HG03378 (cell line): ENCODE results near the gene P2RX5.
"Not testable (repeated sequence)": the region's sequence is repeated elsewhere in the genome, so short reads cannot be mapped to it uniquely, and the experiment has no call there.

Source experiments
- ATAC-seq: cut with Tn5 transposase; IDR thresholded peaks from one replicate; pipeline ENCODE4 v1.9.1; 2021; ENCODE audit warnings: mild to moderate bottlenecking, moderate library complexity; ENCODE audit not compliant: unreplicated experiment

The P2RX5 gene, protein sequence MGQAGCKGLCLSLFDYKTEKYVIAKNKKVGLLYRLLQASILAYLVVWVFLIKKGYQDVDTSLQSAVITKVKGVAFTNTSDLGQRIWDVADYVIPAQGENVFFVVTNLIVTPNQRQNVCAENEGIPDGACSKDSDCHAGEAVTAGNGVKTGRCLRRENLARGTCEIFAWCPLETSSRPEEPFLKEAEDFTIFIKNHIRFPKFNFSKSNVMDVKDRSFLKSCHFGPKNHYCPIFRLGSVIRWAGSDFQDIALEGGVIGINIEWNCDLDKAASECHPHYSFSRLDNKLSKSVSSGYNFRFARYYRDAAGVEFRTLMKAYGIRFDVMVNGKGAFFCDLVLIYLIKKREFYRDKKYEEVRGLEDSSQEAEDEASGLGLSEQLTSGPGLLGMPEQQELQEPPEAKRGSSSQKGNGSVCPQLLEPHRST

DNA sequence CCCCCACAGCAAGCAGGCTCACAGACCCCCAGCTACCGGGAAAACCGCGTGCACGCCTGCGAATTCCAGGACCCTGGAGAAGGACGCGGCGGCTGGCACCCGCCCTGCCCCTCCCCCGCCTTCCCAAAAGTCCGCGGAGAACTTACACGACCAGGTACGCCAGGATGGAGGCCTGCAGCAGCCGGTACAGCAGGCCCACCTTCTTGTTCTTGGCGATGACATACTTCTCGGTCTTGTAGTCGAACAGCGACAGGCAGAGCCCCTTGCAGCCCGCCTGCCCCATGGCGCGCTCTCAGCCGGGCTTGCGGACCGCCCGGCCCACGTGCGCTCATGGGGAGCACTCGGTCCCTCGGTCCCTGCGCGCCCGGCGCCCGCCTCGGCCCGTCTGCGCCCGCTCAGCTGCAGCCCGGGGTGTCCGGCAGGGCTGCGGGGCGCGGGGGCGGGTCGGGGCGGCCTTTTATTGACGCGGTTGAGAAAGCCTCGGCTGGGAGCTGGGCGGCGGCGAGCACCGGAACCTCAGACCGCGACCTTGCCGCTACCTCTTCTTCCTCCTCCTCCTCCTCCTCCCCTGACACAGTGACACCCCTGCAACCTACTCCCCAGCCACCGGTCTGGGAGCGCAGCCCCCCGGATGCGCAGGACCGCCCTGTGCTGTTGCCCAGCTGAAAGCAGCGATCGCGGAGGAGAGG is at the start of gene P2RX5:
P2RX5 (minus strand) TSS at position 433 of the 689 bp plus-strand sequence; CDS start at position 283, 150 bp downstream.
- no peak for ATAC-seq

DNA sequence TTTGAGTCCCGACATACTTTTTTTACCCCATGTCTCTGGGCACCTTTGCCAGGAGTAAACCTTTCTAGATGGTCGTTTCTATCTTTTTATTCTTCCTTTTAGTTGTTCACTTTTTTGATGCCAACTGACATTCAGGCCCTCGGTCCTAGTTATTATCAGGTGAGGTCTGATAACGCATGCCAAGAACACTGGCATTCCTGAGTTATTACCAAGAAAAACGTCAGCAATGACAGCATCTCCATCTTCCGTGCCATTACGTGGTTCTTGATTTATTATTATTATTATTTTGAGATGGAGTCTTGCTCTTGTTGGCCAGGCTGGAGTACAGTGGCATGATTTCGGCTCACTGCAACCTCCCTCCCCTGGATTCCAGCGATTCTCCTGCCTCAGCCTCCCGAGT is 49.1 kb upstream of the P2RX5 start:
- no peak for ATAC-seq

DNA sequence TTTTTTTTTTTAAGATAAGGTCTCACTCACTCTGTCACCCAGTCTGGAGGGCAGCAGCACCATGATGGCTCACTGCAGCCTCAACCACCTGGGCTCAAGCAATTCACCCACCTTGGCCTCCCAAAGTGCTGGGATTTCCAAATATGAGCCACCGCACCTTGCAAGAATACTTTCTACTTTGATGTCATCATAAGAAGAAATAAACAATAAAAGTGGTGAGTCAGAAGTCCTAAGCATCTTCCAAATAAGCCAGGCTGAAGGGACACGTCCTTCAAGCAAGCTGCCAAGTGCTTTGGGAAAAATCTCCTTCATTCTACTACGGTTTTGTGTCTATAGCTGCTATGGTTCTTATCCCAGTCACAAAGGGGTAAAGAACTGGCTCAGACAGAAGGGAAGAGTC is 48.1 kb upstream of the P2RX5 start:
- ATAC-seq: no peak

DNA sequence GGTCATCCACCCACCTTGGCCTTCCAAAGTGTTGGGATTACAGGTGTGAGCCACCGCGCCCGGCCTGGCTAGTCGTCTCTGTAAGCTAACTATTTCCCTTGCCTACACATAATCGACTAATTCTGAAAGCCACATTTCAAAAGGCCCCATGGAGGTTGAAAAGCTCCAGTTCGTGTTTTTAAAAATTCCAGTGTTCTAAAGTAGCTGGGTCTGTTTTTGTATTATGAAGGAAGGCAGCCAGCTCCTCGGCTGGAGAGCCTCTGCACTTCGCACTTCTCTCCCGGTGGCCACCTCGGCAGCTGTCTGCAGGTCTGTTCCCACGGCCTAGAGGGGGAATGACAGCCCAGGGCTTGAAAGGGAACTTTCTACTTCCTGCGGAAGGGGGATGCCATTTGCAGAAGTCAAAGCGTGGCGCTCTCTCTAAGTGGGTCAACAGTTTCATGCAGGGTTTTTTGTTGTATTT is 44.7 kb upstream of the P2RX5 start:
- ATAC-seq: no peak

DNA sequence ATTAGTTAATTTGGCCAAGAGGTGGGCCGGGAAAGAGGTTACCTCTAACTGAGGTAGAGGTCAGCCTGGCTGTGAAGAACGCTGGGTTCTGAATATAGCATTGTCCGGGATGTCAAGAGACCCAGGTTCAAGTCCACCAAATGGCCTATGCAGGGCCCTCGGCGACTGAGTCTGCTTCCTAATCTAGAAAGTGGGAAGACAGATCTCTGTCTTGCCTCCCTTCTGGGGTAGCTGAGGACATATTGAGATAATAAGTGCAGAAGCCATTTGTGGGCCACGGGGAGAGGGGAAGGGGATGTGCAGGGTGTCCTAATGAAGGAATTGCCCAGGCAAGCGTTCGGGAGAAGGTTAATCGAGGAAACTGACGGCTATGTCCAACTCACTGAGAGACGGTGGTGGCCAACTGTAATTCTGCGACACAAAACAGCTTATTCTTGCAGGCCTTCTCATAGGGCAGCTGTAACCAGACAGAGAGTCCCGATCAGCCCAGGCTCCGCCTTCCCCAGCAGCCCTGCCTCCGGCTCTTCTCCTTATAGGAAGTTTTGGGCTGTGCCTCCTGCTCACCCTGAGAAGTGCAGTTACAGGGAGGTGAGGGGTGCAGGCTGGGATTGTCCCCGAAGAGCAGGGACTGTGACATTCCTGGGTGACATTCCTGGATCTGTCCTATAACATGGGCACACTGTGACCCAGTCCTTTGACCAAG is 43.6 kb upstream of the P2RX5 start:
- ATAC-seq: no peak

DNA sequence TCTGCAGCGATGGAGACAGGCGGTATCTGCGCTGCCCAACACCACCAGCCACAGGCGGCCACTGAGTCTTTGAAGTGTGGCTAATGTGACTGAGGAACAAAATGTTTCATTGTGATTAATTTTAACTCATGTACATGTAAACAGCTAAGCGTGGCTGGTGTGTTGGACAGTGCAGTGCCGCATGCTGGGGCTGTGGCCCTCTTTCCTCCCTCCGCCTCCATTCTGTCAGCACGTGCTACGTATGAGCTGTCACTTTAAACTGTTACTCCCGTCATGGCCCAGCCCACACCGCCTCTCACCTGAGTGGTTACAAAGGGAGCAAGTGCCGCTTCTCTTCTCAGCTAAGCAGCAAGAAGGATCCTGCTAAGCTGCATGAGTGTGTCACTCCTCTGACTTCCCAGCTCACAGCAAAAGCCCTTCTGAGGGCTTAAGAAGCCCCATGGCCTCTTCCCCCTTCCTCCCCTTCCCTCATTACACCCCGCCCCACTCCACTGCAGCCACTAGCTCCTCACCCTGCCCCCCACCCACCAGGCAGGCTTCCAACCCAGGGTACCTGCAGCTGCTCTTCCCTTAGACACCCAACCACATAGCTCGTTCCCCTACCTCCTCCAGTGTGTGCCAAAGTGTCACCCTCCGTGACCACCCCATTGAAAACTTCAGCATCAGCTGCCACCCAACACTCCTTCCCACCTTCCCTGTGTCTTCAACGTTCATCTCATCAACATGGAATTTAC is 42.8 kb upstream of the P2RX5 start:
- no peak for ATAC-seq

DNA sequence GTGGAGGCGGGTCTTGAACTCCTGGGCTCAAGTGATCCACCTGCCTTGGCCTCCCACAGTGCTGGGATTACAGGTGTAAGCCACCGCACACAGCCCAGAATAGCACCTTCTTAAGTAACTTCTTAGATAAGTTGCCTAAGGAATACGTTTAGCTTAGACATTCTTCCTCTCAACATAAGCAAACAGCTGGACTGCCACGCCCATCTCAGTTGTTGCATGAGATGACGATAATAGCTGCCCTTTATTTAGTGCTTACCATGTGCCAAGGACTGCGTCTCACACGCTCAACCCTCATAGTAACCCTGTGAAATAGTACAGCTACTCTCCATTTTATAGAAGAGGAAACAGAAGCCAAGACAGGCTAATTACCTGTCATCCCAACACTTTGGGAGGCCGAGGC is 39.6 kb upstream of the P2RX5 start:
- no peak for ATAC-seq

DNA sequence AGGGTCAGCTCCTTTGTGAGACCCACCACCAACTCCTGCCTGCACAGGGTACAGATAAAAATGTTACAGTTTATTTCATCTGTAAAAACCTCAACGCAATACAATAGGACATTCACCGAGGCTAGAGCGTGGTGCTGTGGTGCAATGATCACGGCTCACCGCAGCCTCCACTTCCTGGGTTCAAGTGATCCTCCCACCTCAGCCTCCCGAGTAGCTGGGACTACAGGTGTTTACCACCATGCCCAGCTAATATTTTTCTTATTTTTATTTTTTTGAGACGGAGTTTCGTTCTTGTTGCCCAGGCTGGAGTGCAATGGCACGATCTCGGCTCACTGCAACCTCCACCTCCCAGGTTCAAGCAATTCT is 38.9 kb upstream of the P2RX5 start:
- ATAC-seq: not testable (repeated sequence)

DNA sequence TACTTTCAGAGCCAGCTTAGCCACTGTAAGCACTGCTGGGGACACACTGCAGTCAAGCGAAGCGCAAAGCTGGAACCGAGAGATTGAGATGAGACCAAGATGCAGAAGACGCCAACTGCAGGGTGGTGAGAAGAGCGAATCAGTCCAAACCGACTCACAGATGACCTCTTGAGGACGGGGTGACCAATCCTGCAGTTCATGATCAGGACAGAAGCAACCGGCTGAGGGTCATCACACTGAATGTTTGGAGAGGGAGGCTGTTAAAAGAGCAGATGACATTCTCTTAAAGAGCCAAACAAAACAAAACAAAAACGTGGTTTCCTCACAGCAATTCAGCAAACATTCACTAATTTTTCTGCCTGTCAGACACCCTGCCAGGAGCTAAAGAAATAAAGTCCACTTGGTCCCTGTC is 36.3 kb upstream of the P2RX5 start:
- peak; percentile 66 for ATAC-seq

DNA sequence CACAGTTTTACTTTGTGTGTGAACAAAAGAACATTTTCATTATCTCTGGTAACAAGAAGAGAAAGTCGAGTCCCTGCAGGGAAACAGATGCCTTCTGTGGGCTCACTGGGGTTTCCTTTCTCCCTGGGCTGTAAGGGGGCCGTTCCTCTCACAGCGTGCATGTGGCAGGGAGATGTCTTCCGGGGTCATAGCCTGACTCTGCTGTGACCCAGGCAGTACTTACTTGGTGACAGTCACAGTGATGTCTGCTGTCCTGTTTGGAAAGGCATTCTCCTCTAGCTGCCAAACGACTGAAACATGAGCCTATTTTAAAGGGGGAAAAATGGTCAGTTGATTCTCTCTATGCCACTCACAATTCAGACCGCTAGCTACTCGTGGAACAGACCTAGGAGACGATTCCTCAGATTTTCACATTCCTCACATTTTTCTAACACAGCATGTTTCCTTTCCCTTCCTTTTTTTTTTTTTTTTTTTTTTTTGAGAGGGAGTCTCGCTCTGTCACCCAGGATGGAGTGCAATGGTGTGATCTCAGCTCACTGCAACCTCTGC is 35.0 kb upstream of the P2RX5 start:
- no peak for ATAC-seq

DNA sequence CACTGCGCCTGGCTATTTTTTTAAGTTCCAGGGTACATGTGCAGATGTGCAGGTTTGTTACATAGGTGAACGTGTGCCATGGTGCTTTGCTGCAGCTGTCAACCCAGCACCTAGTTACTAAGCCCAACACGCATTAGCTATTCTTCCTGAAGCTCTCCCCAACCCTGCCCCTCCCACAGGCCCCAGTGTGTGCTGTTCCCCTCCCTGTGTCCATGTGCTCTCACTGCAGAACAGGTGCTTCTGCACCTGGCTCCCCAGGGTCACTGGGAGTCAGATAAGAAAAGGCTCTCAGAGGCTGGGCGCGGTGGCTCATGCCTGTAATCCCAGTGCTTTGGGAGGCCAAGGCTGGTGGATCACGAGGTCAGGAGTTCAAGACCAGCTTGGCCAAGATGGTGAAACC is 33.9 kb upstream of the P2RX5 start:
- ATAC-seq: no peak

DNA sequence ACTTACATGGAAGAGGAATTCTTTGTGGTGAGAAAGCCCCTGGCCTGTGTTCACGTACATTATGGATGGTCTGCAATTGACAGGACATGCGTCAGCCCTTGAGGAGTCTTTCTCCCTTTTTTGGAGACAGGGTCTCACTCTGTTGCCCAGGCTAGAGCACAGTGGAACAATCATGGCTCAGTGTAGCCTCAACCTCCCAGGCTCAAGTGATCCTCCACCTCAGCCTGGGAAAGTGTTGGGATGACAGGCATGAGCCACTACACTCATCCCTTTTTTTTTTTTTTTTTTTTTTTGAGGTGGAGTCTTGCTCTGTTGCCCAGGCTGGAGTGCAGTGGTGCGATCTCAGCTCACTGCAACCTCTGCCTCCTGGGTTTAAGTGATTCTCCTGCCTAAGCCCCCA is 32.1 kb upstream of the P2RX5 start:
- ATAC-seq: not testable (repeated sequence)

DNA sequence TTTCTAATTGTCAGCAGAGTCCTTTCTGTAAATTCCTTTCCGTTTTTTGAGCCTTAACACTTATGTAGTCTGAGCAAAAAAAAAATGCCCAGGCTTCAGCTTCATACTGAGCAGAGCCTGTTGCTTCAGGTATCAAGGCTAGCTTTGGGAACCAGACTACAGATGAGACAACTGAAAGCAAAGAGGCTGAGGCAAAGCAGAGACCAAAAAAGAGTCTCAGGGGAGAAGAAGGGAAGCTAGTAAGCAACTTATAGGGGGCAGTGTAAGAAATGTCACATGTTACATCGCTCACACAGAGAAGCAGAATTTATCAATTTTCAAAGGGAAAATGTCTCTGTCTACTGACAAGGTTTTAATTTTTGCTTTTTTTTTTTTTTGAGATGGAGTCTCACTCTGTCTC is 31.1 kb upstream of the P2RX5 start:
- no peak for ATAC-seq

DNA sequence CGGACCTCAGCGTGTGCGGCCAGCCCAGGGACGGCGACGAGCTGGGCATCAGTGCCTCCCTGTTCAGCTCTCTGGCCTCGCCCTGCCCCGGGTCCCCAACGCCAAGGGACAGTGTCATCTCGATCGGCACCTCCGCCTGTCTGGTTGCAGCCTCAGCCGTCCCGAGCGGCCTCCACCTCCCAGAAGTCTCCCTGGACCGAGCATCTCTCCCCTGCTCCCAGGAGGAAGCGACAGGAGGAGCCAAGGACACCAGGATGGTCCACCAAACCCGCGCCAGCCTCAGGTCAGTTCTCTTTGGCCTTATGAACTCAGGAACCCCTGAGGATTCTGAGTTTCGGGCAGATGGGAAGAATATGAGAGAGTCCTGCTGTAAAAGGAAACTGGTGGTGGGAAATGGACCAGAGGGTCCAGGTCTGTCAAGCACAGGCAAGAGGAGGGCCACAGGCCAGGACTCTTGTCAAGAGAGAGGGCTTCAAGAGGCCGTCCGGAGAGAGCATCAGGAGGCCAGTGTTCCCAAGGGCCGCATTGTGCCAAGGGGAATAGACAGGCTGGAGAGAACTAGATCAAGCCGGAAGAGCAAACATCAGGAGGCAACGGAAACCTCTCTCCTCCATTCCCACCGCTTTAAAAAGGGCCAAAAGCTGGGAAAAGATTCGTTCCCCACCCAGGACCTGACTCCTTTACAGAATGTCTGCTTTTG is 28.6 kb upstream of the P2RX5 start:
- no peak for ATAC-seq

DNA sequence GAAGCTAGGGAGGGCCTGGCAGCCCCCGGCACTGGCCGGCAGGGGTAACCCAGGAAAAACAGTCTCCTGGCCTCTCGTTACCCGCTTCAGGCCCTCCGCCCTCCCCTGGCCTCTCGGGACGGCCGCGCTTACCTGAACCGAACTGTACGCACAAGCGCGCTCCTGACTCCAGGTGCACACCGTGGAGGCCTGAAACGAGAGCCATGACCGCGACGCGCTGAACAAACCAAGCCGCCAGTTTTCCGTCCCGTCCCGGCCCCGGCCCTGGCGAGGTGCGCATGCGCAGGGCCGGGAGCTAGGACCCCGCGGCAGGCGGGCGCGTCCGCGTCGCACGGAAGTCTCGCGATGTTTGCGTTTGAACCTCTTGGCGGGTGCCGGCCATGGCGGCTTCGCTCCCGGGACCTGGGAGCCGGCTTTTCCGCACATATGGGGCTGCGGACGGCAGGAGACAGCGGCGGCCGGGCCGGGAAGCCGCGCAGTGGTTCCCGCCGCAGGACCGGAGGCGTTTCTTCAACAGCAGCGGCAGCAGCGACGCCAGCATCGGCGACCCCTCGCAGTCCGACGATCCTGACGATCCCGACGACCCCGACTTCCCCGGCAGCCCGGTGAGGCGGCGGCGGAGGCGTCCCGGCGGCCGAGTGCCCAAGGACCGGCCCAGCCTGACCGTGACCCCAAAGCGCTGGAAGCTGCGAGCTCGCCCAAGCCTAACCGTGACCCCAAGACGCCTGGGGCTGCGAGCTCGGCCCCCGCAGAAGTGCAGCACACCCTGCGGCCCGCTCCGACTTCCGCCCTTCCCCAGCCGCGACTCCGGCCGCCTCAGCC is 27.8 kb upstream of the P2RX5 start, which contains the start of gene HASPIN:
HASPIN (plus strand) TSS at position 348 of the 822 bp plus-strand sequence; CDS start at position 381, 33 bp downstream.
- ATAC-seq: peak; percentile 58

DNA sequence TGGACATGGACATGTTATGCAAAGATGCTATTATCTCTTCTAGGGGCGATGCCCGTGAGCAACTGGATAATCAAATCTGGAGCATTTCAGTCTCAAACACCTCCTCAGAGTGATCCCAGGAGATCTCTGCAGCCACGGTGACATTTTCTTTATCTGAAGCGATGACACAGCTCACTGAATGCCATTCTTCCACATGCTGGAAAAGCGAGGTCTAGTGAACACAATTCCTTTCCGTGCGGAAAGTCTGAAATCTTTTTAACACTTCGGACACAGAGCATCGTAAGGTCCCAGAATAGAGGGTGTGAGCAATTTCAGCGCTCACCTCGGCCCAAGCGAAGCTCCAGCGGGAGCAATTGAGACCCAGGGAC is 27.2 kb upstream of the P2RX5 start:
- peak; percentile 12 for ATAC-seq

DNA sequence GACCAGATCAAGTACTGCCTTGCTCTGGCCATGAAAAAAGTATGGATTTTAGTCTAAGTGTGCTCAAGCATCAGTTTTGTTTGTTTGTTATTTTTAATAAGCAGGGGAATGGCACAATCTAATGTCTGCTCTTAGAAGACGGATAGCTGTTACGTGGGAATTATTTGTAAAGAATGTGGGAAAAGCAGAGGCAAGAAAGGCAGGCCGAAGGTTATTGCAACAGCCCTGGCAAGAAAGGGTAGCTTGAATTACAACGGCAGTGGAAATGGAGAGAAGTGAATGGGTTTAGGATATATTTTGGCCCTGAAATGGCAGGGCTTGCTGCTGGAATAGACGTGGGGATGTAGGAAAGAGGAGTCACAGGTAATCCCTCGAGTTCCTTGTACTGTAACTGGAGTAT is 26.8 kb upstream of the P2RX5 start:
- no peak for ATAC-seq

DNA sequence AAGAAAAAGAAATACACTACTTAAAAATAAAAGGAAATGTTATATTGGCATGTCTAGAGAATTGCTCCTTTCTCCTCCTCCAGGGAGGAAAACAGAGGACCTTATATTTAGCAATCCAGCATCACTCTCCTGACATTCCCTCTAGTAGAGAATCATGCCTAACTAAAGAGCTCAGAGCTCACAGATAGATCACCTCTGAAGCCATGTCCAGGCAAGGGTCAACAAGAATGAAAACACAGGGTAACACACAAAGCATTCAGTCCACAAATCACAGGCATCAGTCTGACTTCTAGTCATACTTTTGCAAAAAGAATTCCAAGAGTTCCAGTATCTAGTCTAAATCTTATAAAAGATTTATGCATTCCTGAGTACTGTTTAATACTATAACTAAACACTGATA is 23.3 kb upstream of the P2RX5 start:
- ATAC-seq: no peak

DNA sequence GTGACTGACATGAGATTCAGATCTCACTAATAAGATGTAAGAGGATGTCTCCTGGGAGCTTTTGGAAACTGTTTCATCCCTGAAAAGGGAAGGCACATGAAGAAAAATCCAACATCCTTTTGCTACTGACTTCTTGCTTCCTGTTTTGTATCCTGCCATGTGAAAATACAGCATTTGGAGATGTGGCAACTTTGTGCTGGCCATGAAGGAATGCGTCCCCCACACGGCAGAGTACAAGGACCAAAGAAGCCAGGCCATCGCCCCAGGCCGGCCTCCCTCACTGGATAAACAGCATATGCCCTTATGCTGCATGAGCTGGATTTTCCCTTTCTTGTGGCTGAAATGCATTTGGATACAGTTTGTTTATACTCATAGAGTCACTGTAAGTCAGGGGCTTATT is 22.2 kb upstream of the P2RX5 start:
- ATAC-seq: no peak
